ENCODE data around the gene COL20A1.

COL20A1 gene

DNA sequence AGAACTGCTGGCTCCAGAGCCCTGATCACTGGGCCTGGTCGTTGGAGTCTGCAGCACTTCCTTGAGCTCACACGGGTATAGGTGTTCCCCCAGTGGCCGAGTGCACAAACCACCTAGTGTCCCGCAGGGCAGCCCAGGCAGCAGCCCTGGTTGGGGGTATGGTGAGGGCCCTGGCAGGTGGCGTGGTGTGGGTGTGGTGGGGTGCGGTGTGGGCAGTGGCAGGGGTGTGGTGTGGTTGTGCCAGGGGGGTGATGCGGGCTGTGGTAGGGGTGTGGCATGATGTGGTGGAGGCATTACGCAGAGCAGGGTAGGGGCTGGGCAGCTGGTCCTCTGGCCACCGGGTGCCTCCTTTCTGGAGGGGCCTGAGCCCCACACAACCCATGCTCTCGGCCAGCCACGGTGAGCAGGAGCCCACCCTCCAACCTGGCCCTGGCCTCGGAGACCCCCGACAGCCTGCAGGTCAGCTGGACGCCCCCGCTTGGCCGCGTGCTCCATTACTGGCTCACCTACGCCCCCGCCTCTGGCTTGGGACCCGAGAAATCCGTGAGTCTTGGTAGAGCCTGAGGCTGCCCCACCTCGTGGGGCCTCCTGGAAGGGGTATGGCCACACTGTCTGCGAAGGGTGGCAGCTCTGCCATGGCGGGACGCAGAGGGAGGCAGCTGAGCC is 20.5 kb downstream of the COL20A1 start:
- no peak overlapping the region for H2BK15ac ChIP-seq (ENCODE audit: low read depth, poor library complexity, severe bottlenecking)
- H3K27ac ChIP-seq (ENCODE audit: low read length, poor library complexity, severe bottlenecking) = no peak overlapping the region
- H3K4me1 ChIP-seq (ENCODE audit: control insufficient read depth, insufficient read depth, low read depth, low read length) = peaks cover 8% of the 10 kb centered on the region
- H3K27me3 ChIP-seq (ENCODE audit: control insufficient read depth in 1 of 2, insufficient read depth in 1 of 2, low read length in 2 of 2) = peaks cover 1 to 45% of the 10 kb centered on the region in 2 experiments
- H3K9me3 ChIP-seq (ENCODE audit: control insufficient read depth, low read length) = no peaks in the 10 kb centered on the region
- H2BK5ac ChIP-seq (ENCODE audit: low read depth, low read length, poor library complexity, severe bottlenecking) = no peak overlapping the region
- H3K4me3 ChIP-seq (ENCODE audit: insufficient read depth in 1 of 2, low read depth in 1 of 2, low read length in 2 of 2) = no peak overlapping the region
- DNase-seq = no peak
- no peak overlapping the region for H2BK120ac ChIP-seq (ENCODE audit: low read depth, low read length)
- H4K8ac ChIP-seq (ENCODE audit: low read length) = no peak overlapping the region
- H3K4me2 ChIP-seq (ENCODE audit: low read length, poor library complexity, severe bottlenecking) = no peak overlapping the region
- no peak overlapping the region for H2BK12ac ChIP-seq (ENCODE audit: low read length in 2 of 2)
- H3K4ac ChIP-seq (ENCODE audit: low read depth in 1 of 2, low read length in 2 of 2) = no peak overlapping the region
- 85% methylated on average over 24 of the region's 25 CpGs for WGBS
- H3K79me1 ChIP-seq (replicated peaks; ENCODE audit: low read length, poor library complexity, severe bottlenecking) = no peaks in the 10 kb centered on the region
- no peak overlapping the region for H2AK5ac ChIP-seq (ENCODE audit: low read length, severe bottlenecking)
- H3K36me3 ChIP-seq (ENCODE audit: control insufficient read depth in 1 of 2, insufficient read depth in 2 of 2, low read depth in 1 of 2, low read length in 2 of 2) = no peaks in the 10 kb centered on the region
- H2AFZ ChIP-seq (ENCODE audit: low read depth, low read length) = no peak overlapping the region
- no peak overlapping the region for H3K14ac ChIP-seq (ENCODE audit: low read length in 2 of 2)
- H3K23ac ChIP-seq (ENCODE audit: low read length in 2 of 2) = no peak overlapping the region
- H3K18ac ChIP-seq (ENCODE audit: low read depth in 1 of 2, low read length in 2 of 2) = no peak overlapping the region
- no peak overlapping the region for H4K91ac ChIP-seq (ENCODE audit: low read length)
- no peak overlapping the region for H3K9ac ChIP-seq (ENCODE audit: low read length)

DNA sequence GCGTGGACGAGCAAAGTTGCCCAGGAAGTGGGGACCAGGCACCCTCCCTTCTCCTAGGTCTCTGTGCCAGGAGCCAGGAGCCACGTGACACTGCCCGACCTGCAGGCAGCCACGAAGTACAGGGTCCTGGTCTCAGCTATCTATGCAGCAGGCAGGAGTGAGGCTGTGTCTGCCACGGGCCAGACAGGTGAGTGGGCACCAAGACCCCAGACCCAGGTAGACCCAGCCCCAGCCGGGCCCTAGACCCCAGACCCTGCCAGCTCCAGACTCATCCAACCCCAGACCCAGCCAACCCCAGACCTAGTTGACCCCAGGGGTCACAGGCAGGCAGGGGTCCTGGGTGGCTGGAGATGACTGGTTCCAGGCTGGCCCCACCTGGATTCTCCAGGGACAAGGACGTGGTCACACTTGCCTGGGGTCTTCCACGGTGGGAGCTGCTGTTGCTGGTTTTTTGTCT is 21.1 kb downstream of the COL20A1 start:
- H3K4me3 ChIP-seq (ENCODE audit: insufficient read depth in 1 of 2, low read depth in 1 of 2, low read length in 2 of 2) = no peak overlapping the region

DNA sequence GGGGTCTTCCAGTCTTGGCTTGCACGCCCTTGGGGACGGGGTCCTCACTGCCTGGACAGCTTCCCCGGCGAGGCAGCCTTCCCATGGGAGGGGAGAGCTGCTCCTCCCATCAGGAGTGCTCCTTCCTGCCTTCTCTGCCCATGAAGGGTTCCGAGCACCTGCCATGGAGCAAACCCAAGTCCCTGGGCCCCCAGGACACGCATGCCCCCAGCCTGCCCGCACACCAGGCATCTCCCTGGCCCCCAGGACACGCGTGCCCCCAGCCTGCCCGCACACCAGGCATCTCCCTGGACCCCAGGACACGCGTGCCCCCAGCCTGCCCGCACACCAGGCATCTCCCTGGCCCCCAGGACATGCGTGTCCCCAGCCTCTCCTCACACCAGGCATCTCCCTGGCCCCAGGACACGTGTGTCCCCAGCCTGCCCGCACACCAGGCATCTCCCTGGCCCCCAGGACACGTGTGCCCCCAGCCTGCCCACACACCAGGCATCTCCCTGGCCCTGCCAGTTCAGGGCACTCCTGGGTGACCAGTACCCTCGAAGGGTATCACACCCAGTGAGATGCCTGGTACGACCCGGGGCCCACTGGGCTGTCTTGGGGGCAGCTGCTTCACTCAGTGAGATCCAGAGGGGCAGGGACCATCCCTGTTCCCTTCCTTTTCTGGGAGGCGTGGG is 21.7 kb downstream of the COL20A1 start:
- H3K14ac ChIP-seq (ENCODE audit: low read length in 2 of 2) = no peak overlapping the region
- H3K23ac ChIP-seq (ENCODE audit: low read length in 2 of 2) = no peak overlapping the region
- peaks cover 0 to 41% of the 10 kb centered on the region in 2 experiments for H3K27me3 ChIP-seq (ENCODE audit: control insufficient read depth in 1 of 2, insufficient read depth in 1 of 2, low read length in 2 of 2)
- DNase-seq = no peak
- no peak overlapping the region for H4K91ac ChIP-seq (ENCODE audit: low read length)
- no peaks in the 10 kb centered on the region for H3K79me1 ChIP-seq (replicated peaks; ENCODE audit: low read length, poor library complexity, severe bottlenecking)
- H3K18ac ChIP-seq (ENCODE audit: low read depth in 1 of 2, low read length in 2 of 2) = no peak overlapping the region
- no peak overlapping the region for H2BK5ac ChIP-seq (ENCODE audit: low read depth, low read length, poor library complexity, severe bottlenecking)
- H2BK120ac ChIP-seq (ENCODE audit: low read depth, low read length) = no peak overlapping the region
- H2AK5ac ChIP-seq (ENCODE audit: low read length, severe bottlenecking) = no peak overlapping the region
- H2BK12ac ChIP-seq (ENCODE audit: low read length in 2 of 2) = no peak overlapping the region
- H2BK15ac ChIP-seq (ENCODE audit: low read depth, poor library complexity, severe bottlenecking) = no peak overlapping the region
- H3K27ac ChIP-seq (ENCODE audit: low read length, poor library complexity, severe bottlenecking) = no peak overlapping the region
- H2AFZ ChIP-seq (ENCODE audit: low read depth, low read length) = no peak overlapping the region
- no peak overlapping the region for H4K8ac ChIP-seq (ENCODE audit: low read length)
- H3K4me2 ChIP-seq (ENCODE audit: low read length, poor library complexity, severe bottlenecking) = no peak overlapping the region
- H3K36me3 ChIP-seq (ENCODE audit: control insufficient read depth in 1 of 2, insufficient read depth in 2 of 2, low read depth in 1 of 2, low read length in 2 of 2) = no peaks in the 10 kb centered on the region
- H3K9me3 ChIP-seq (ENCODE audit: control insufficient read depth, low read length) = no peaks in the 10 kb centered on the region
- no peak overlapping the region for H3K4me3 ChIP-seq (ENCODE audit: insufficient read depth in 1 of 2, low read depth in 1 of 2, low read length in 2 of 2)
- 83% methylated on average over 21 of the region's 21 CpGs for WGBS
- H3K4ac ChIP-seq (ENCODE audit: low read depth in 1 of 2, low read length in 2 of 2) = no peak overlapping the region
- no peak overlapping the region for H3K9ac ChIP-seq (ENCODE audit: low read length)
- H3K4me1 ChIP-seq (ENCODE audit: control insufficient read depth, insufficient read depth, low read depth, low read length) = peaks cover 7% of the 10 kb centered on the region

More for the DNA sequence above, 21.1 kb downstream of the COL20A1 start:
- Histone ChIP-seq H2BK120ac (ENCODE audit: low read depth, low read length) (no peak overlapping the region), H3K9me3 (ENCODE audit: control insufficient read depth, low read length) (no peaks in the 10 kb centered on the region), H2BK12ac (ENCODE audit: low read length in 2 of 2) (no peak overlapping the region), H3K9ac (ENCODE audit: low read length) (no peak overlapping the region), H3K23ac (ENCODE audit: low read length in 2 of 2) (no peak overlapping the region), H2AFZ (ENCODE audit: low read depth, low read length) (no peak overlapping the region), H3K14ac (ENCODE audit: low read length in 2 of 2) (no peak overlapping the region), H2BK5ac (ENCODE audit: low read depth, low read length, poor library complexity, severe bottlenecking) (no peak overlapping the region), H3K4ac (ENCODE audit: low read depth in 1 of 2, low read length in 2 of 2) (no peak overlapping the region), H3K36me3 (ENCODE audit: control insufficient read depth in 1 of 2, insufficient read depth in 2 of 2, low read depth in 1 of 2, low read length in 2 of 2) (no peaks in the 10 kb centered on the region), H4K8ac (ENCODE audit: low read length) (no peak overlapping the region), H3K27me3 (ENCODE audit: control insufficient read depth in 1 of 2, insufficient read depth in 1 of 2, low read length in 2 of 2) (peaks cover 0 to 44% of the 10 kb centered on the region in 2 experiments), H3K4me1 (ENCODE audit: control insufficient read depth, insufficient read depth, low read depth, low read length) (peaks cover 8% of the 10 kb centered on the region), H3K4me2 (ENCODE audit: low read length, poor library complexity, severe bottlenecking) (no peak overlapping the region), H2BK15ac (ENCODE audit: low read depth, poor library complexity, severe bottlenecking) (no peak overlapping the region), H2AK5ac (ENCODE audit: low read length, severe bottlenecking) (no peak overlapping the region), H3K18ac (ENCODE audit: low read depth in 1 of 2, low read length in 2 of 2) (no peak overlapping the region), H3K27ac (ENCODE audit: low read length, poor library complexity, severe bottlenecking) (no peak overlapping the region), H4K91ac (ENCODE audit: low read length) (no peak overlapping the region), H3K79me1 (replicated peaks; ENCODE audit: low read length, poor library complexity, severe bottlenecking) (no peaks in the 10 kb centered on the region)
- DNase-seq = no peak
- WGBS = 70% methylated on average over 9 of the region's 9 CpGs

DNA sequence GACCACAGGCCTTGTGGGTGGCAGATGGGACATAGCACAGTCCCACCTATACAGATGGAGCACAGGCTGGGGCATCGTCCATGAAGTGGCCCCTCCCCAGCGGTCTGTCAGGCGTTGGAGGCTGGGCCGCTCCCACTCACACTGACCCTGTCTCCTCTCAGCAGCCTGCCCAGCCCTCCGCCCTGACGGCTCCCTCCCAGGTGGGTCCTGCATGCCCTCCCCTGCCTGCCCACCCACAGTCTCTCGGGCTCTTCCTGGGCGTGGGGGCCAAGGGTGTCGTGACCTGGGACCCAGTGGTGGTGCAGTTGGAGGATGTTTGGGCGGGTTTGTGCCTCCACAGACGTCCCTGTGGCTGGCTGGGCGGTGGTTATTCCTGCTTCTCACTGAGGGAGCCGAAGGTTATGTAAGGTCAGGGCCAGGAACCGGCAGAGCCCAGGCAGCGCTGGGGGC is 22.3 kb downstream of the COL20A1 start:
- no peak overlapping the region for H4K91ac ChIP-seq (ENCODE audit: low read length)
- no peak overlapping the region for H3K4ac ChIP-seq (ENCODE audit: low read depth in 1 of 2, low read length in 2 of 2)
- H3K27me3 ChIP-seq (ENCODE audit: control insufficient read depth in 1 of 2, insufficient read depth in 1 of 2, low read length in 2 of 2) = peaks cover 0 to 43% of the 10 kb centered on the region in 2 experiments
- no peak overlapping the region for H2AK5ac ChIP-seq (ENCODE audit: low read length, severe bottlenecking)
- no peak overlapping the region for H2BK120ac ChIP-seq (ENCODE audit: low read depth, low read length)
- H2BK15ac ChIP-seq (ENCODE audit: low read depth, poor library complexity, severe bottlenecking) = no peak overlapping the region
- no peak overlapping the region for H3K4me2 ChIP-seq (ENCODE audit: low read length, poor library complexity, severe bottlenecking)
- no peak overlapping the region for H3K4me3 ChIP-seq (ENCODE audit: insufficient read depth in 1 of 2, low read depth in 1 of 2, low read length in 2 of 2)
- WGBS = 65% methylated on average over 15 of the region's 15 CpGs
- no peak overlapping the region for H3K18ac ChIP-seq (ENCODE audit: low read depth in 1 of 2, low read length in 2 of 2)
- no peak overlapping the region for H3K14ac ChIP-seq (ENCODE audit: low read length in 2 of 2)
- no peak overlapping the region for H3K9ac ChIP-seq (ENCODE audit: low read length)
- no peak overlapping the region for H4K8ac ChIP-seq (ENCODE audit: low read length)
- H3K23ac ChIP-seq (ENCODE audit: low read length in 2 of 2) = no peak overlapping the region
- no peak overlapping the region for H3K27ac ChIP-seq (ENCODE audit: low read length, poor library complexity, severe bottlenecking)
- no peaks in the 10 kb centered on the region for H3K79me1 ChIP-seq (replicated peaks; ENCODE audit: low read length, poor library complexity, severe bottlenecking)
- H3K9me3 ChIP-seq (ENCODE audit: control insufficient read depth, low read length) = no peaks in the 10 kb centered on the region
- H3K36me3 ChIP-seq (ENCODE audit: control insufficient read depth in 1 of 2, insufficient read depth in 2 of 2, low read depth in 1 of 2, low read length in 2 of 2) = no peaks in the 10 kb centered on the region
- no peak overlapping the region for H2BK5ac ChIP-seq (ENCODE audit: low read depth, low read length, poor library complexity, severe bottlenecking)
- DNase-seq = no peak
- H2AFZ ChIP-seq (ENCODE audit: low read depth, low read length) = no peak overlapping the region
- H2BK12ac ChIP-seq (ENCODE audit: low read length in 2 of 2) = no peak overlapping the region
- peaks cover 4% of the 10 kb centered on the region for H3K4me1 ChIP-seq (ENCODE audit: control insufficient read depth, insufficient read depth, low read depth, low read length)

Data from mesenchymal stem cell (in vitro differentiated cells and primary cell).